DLD1 (cell line): Measurements from ENCODE around the gene THRB.

ENCODE experiments used
- in situ Hi-C: cut with HindIII; loops from 2 replicates; pipeline ENCODE4 v1.10.0; 2017; ENCODE audit warnings: low sequenced_read_pairs

THRB gene

GRCh38 chr3:24494618-24495325 is at the start of gene THRB:
Gene THRB (minus strand): TSS chr3:24494850.
- in situ Hi-C loops: no loop called here

GRCh38 chr3:24541935-24542334 is 47.3 kb upstream of the THRB start:
- in situ Hi-C loops: no loop called here

DNA sequence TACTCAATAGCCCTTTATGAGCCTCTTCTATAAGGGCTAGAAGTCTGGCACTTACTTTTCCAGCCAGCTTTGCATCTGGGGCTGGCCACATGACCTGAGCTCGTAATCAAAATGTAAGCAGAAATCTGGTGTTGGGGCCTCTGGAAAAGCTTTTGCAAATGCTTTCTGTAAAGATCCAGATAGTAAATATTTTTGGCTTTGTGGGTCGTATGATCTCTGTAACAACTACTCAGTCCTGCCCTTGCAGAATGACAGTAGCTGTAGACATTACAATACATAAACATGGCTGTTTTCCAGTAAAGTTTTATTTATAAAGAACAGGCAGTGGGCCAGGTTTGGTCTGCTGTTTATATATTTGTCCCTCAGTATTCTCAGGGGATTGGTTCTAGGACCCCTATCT is 46.2 kb upstream of the THRB start:
- in situ Hi-C loops: no loop called here

GRCh38 chr3:24539699-24540098 is 45.0 kb upstream of the THRB start:
- in situ Hi-C loops: no loop called here

DNA sequence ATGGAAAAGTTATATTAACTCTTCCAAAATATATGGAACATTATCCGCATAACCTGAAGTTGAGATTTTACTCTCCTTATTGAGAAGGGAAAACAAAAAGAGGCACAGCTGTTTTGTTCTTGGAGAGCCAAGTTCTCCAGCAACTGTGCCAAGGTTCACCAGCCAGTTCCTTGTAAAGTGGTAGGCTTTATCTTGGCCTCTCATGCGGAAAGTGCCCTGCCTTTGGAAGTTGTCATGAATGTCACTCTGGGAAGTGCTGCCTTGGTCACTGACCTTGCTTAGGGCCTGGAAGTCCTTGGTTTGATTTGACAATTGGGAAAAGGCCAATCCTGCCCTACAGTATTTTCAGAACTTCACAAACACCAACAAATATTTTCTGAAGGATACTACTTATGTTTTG is 44.2 kb upstream of the THRB start:
- in situ Hi-C loops: no loop called here

DNA sequence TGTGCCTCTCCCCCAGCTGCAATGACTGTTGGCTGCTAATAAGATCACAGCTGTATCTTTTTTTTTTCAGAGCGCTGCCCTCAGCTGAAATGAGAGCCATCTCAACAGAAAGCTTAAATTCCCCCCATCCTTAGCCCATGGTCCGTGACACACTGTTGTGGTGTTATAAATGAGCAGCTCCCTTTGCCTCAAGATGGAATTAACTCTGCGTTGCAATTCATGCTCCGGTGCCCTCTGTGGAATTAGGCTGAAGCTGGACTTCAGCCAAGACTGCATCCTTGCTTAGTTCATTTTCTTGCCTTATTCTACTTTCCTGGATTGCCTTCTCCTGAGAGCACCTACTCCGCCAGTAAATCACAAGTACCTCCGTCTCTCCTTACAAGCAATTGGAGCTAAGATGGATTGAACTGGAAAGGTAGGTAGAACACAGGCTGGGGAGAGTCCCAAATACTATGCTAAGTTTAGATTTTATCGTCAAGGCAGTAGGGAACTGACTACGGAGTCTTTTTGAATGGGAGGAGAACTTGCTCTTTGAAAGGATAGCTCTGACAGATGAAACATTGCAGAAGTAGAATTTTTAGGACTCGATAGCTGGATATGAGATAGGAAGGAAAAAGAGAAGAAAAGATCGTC is 39.0 kb upstream of the THRB start:
- in situ Hi-C loops: no loop called here

DNA sequence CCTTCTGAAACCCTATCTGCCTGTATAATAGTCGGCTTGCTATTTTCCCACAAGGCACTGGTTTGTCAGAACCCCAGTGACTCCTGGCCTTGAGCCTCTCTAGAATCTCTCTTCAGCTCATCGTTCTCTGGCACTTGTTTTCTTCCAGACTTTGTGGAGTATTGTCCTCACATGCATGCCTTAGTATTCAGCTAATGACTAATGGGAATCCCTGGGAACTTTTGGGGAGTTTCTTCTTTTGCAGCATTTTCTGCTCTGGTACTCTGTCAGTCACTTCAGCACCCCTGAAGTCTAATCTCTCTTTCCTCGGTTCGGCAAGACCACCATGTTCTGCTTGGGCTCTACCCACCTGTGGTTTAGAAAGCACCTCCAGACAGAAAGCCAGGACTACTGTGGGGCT is 35.8 kb upstream of the THRB start:
- in situ Hi-C loops: no loop called here

DNA sequence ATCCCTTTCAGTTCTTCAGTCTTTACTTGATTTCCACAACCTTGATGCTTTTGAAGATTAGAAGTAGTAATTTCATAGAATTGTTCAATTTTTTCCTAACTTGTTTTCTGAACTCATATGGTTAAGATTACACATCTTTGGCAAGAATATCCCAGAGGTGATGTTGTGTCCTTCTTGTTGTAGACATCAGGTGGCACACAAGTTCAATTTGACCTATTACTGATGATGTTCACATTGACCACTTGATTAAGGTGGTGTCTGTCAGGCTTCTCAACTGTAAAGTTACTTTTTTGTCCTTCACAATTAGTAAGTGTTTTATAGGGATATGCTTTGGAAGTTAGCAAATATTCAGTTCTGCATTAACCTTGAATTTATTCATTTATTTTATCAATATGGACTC is 34.6 kb upstream of the THRB start:
- in situ Hi-C loops: no loop called here

DNA sequence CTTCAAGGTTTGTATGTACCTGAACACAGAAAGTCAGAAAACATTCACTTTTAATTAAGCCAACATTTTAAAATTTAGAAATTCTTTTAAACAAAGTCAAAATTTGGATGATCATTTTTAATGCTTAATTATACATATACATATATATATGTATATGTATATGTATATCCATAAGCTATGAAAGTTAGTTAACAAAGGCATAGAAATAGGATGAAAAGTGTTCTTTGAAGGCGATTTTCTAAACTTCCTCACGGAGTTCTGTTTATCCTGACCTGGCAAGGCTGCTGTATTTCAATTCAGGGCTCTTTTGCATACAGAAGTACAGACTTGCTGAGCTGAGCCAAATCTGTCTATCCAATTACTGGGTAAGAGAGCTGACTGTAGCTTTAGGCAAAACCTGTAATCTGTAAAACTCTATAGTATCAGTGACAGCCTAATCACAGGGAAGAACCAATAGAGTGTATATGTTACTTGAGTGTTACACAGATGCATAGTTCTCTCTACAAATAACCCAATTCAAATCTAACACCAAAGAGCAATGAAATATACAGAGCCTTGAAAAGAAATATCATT is 32.1 kb upstream of the THRB start:
- in situ Hi-C loops: no loop called here

DNA sequence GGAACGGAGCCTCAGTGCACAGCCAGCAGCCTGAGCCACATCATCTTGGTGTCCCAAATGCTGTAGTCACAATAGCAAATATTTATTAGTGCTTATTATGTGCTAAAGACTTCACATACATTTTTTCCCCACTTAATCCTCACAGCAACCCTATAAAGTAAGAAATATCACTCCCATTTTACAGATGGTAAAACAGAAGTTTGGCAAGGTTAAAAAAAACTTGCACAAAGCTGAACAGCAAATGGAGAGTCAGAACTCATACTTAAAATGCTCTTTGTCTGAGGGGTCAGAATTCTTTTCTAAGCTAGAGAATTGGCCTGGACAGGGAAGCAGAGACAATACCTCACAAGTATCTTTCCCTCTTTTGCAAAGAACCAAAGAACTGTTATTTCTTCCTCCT is 30.9 kb upstream of the THRB start:
- in situ Hi-C loops: no loop called here

DNA sequence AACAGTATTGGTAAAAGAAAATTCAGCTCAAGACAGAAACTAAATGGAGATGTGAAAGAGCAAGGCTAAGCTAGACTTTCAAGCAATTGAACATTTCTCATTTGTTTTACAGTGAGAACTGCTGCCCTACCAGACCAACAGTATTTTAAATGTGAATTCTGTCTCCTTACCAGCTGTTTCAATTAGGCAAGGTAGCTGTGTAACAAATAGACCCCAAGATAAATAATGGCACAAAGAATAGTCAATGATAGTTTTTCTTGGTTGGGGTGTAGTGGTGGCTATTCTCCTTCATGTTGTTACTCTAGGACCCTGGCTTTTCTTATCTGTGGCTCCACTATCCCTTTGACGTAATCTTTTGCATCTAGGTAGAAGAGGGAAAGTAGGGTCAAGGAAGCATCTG is 30.4 kb upstream of the THRB start:
- in situ Hi-C loops: no loop called here

GRCh38 chr3:24523988-24524727 is 29.5 kb upstream of the THRB start:
- in situ Hi-C loops: no loop called here

DNA sequence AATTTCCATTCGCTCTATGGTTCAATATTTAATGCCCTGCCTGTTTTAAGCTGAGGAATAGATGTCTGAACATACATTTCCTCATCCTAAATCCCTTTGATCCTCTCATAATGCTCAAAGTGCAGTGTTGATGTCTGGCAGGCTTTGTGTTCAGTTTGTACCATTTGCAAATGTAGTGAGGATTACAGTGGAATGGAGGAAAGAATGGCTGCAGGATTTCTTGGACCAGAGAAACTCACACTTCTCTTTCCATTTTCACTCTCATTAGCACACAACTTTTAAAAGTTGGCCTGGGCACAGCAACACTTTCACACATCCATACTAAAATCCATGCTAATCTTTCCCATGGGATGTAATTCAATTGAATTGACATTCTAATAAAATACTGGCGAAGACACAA is 28.6 kb upstream of the THRB start:
- in situ Hi-C loops: no loop called here

DNA sequence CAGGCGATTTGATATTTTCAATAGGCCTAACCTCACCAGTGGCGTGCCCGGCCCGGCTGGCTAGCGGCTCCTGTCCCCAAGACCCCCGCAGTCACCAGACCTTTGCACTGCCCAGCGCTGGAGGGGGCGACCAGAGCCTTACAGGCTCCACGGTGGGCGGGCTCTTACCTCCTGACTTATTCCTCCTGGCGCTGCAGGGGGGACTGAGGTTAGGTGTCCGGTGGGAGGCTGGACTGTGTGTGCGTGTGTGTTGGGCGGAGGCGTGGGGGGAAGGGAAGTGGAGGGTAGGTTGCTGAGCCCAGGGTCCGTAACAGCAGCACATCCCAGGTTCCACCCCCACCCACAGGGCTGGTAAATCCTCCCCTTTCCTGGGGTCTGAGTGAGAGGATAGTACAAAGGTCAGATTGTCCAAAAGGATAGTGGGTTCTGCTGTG is 27.5 kb upstream of the THRB start:
- in situ Hi-C loops: no loop called here

- in situ Hi-C loops: no loop called here
Observed at GRCh38 chr3:24521420-24522145, 26.9 kb upstream of the THRB start.

DNA sequence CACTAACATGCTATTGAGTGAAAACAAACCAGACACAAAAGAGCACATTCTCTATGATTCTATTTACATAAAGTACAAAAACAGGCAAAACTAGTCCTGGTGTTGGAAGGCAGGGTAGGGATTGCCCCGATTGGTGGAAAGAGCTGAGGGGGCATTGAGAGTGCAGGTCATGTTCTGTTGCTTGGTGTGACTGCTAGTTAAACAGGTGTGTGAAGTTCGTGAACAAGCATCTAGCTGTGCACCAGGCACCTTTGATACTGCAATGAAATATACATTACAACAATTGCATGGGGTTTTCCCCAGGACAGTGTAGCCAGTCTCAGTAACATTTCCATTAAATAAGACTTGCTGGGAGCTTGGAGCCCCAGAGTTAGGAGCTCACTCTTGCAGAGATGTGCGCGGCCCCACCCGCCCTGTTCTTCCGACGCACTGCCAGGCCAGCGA is 26.3 kb upstream of the THRB start:
- in situ Hi-C loops: no loop called here

DNA sequence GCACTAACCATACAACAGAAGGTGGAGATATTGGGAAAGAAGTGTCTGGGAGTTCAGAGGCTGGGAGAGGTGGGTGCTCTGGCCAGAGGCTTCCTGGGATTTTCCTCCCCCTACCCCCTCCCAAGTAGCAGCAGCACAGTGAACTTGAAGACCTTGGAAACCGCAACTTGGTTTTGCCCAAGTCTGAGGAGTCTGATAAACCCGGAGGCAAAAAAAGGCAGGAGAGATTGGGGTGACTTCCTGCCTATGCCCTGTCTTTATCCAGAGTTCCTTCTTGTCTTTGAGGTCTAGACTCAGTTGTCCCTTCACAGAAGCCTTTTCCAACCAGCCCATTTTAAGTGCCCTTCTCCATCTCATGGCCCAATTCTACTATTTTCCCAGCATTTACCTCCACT is 25.4 kb upstream of the THRB start:
- in situ Hi-C loops: no loop called here

DNA sequence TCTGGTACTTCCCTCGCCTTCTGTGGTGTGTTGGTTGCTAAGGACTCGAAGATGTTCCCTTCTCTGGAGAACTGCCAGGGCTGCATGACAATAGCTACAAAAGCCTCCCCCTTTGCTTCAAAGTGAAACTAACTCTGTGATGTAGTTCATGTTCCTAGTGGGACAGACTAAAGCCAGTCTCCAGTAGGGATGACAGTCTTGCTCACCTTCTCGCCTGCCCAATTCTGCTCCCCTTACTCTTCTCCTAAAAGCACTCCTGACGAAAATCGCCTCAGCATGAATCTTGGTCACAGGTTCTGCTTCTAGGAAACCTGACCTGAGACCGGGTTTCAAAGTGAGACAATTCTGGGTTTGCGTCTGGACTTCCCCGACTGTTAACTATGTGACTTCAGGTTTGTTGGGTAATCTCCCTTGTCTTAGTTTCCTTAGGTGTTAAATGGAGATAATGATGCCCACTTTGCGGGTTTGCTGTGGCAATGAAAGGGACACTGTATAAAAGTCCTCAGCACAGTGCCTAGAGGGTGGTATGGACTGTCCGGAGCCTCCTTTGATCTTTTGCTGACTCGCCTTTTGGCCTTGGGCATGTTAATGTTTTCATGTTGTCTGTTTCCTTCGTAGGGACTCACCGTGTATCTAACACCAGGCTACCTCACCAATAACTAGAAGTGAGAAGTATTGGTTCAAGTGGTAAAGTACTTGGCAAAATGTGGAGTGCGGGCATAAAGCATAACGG is 24.9 kb upstream of the THRB start:
- in situ Hi-C loops: no loop called here

DNA sequence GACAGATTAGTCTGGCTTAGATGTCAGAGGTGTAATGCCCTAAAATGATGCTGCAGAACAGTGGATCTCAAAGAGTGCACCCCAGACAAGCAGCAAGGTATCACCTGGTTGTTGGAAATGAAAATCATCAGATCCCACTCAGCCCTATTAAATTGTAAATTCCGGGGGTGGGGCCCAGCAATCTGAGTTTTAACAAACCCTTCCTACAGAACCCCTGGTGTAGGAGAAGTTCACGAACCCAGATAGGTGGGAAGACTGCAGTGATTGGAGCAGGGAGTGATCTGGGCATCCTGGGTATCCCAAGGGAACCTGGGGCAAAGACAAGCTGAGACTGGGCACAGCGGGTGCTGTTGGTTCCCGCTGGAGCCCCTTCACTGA is 24.3 kb upstream of the THRB start:
- in situ Hi-C loops: no loop called here

DNA sequence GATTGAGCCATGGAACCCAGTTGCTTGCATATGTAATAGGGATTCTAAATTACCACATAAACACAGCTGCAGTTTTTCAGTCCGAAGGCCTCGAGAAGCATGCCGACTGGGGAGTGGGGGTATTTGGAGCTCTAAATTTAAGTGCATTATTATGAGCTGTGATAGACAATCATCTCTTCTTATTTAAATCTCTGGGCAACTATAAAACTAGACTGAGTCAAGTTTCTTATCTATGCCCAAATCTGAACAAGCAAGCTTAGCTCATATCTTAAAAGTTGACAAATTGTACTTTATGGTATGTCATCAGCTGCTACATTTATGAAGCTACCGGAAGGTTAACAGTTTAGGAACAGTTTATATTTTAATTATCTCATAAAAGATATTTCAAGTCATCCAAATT is 19.5 kb upstream of the THRB start:
- in situ Hi-C loops: no loop called here
